Activated CD4-positive, CD25-positive, alpha-beta regulatory T cell treated with anti-CD3 and anti-CD28 coated beads, Interleukin-2, amount 50 U/mL, for 72 hours (primary cell): ENCODE measurements around the gene KNDC1.
"Not testable (repeated sequence)": the region's sequence is repeated elsewhere in the genome, so short reads cannot be mapped to it uniquely, and the experiment has no call there.

Source experiments
- DNase-seq: peaks from one replicate; pipeline ENCODE4 v3.0.0; 2021

The KNDC1 gene

DNA sequence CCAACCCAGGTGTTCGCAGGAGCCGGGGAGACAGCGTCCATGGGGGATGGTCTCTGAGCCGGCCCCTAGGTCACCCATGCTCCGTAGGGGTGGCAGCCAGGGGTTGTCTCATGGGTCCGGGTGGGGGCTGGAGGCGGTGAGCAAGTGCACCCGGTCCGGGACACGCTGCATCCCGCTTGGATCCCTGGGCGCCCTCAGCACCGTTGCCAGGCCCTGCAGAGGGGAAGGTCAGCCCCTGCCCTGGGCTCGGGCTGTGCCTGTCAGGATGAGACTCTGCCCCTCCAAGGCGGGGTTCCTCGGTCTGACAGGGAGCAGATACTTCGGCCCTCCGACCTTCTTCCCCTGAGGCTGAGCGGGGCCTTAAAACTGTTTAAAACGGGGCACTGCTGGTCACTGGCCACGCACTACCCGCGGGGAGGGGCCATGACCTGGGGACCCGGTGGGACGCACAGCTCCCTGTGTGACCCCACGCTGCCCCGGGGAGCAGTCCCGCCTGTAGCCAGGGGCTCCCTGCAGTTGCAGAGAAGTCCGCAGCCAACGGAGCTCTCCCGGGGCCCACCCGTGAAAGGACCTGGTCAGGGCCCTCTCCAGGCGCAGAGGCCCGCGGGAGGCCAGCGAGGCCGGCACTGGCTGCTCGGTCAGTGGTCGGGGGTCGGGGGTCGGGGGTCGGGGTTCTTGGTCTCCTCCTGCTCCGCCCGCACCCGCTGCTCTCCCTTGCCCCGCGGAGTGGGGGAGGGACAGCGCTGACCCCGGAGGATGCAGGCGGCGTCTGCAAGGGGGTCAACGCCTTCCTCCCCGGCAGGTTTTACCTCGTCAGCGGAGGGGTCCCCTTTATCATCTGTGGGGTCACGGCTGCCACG, 33.4 kb upstream of the KNDC1 start:
- DNase-seq, result peak; percentile 23

DNA sequence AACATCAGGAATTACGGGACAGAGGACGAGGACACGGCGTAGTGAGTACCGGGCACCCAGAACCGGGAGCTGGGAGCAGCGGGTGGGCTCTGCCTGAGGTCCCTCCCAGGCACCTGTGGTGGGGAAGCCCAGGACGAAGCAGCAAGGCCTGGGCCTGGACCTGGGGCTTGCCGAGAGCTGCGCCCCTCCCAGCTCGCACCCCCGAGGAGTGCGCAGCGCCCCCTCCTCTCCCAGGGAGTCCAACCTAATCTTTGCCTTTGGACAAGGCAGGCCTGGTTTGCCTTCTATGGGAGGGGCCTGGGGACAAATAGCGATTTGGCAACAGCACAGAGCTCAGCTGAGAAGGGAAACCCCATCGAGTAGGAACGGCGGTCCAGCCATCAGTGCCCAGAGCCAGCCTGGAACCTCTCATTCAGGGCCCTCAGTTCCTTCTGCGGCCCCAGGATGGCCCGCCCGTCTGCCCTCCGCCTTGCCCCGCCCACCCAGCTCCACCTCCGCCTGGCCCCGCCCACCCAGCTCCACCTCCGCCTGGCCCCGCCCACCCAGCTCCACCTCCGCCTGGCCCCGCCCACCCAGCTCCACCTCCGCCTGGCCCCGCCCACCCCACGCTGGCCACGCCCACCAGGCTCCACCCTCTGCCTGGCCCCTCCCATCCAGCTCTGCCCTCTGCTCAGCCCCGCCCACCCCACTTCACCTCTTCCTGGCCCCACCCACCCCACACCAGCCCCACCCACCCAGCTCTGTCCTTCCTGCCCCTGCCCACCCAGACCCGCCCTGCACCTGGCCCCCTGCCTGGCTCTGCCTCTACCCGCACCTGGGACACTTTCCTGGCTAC, 32.5 kb upstream of the KNDC1 start:
- DNase-seq, result peak; percentile 56

DNA sequence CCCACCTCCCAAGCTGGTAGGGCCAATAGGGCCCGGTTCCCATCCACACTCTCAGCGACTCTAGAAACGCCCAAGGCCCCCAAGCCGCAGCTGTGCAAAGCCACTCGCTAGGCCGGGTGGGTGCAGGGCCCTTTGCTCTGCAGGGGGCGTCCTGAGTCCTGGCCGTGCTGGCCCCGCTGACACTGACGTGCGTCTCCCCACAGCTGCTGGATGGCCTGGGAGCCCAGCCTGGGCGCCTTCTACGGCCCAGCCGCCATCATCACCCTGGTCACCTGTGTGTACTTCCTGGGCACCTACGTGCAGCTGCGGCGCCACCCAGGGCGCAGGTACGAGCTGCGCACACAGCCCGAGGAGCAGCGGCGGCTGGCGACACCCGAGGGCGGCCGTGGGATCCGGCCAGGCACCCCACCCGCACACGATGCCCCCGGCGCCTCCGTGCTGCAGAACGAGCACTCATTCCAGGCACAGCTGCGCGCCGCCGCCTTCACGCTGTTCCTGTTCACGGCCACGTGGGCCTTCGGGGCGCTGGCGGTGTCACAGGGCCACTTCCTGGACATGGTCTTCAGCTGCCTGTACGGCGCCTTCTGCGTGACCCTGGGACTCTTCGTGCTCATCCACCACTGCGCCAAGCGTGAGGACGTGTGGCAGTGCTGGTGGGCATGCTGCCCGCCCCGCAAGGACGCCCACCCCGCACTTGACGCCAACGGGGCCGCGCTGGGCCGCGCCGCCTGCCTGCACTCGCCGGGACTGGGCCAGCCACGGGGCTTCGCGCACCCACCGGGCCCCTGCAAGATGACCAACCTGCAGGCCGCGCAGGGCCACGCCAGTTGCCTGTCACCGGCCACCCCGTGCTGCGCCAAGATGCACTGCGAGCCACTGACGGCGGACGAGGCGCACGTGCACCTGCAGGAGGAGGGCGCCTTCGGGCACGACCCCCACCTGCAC, 31.6 kb upstream of the KNDC1 start:
- no peak for DNase-seq

DNA sequence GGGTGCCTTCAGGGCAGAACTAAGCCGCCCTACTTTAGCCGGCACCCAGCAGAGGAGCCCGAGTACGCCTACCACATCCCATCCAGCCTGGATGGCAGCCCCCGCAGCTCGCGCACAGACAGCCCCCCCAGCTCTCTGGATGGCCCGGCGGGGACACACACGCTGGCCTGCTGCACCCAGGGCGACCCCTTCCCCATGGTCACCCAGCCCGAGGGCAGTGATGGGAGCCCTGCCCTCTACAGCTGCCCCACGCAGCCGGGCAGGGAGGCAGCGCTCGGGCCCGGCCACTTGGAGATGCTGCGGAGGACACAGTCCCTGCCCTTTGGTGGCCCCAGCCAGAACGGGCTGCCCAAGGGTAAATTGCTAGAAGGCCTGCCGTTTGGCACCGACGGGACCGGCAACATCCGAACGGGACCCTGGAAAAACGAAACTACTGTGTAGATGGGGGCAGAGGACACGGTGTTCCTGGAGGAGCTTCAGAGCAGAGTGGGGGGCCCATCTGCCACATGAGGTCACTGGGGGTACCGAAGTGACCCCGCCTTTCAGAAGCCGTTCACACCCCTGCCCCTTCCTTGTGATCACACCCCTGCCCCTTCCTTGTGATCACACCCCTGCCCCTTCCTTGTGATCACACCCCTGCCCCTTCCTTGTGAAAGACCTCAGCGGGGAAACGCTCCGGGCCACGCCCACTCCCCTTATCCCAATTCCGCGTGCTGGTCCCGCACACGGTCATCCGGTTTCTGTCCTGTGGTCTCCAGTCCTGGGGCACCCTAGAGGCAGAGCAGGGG, 30.8 kb upstream of the KNDC1 start:
- DNase-seq, result no peak

DNA sequence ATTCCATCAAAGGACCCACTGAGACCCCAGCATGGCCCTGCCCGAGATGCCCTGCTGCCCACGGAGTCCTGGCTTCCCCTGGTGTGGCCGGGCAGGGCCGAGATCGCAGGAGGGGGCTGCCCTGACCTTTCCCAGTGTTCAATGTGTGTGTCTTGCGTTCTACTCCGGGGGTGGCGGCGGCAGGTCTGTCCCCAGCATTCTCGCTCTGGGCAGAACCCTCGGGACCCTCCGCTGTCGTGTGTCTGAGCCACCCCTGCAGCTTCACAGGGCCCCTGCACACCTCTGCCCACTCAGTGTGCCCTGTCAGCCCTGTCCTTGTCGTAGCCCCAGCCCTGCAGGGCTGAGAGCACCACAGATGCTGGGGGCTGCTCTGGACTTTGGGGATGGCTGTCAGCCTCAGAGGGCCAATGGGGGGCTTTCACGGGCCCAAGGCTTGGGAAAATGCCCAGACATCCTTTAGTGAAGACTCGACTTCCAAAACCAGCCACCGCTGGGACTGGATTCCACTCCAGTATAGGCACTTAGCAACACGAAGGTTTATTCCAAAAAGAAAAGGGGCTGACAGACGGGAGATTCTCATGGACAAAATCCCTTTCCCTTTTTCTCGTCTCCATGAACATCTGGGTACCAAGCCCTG, 30.0 kb upstream of the KNDC1 start:
- no peak for DNase-seq

DNA sequence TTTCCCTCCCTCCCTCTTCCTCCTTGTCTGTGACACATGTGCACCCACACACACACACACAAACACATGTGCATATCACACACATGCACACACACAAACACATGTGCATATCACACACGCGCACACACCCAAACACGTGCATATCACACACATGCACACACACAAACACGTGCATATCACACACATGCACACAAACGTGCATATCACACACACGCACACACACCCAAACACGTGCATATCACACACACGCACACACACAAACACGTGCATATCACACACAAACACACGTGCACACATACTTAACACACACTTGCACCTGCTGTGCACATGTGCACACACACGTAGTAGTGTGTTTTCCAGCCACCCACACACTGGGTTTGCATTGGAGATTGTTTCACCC, 29.4 kb upstream of the KNDC1 start:
- no peak for DNase-seq

DNA sequence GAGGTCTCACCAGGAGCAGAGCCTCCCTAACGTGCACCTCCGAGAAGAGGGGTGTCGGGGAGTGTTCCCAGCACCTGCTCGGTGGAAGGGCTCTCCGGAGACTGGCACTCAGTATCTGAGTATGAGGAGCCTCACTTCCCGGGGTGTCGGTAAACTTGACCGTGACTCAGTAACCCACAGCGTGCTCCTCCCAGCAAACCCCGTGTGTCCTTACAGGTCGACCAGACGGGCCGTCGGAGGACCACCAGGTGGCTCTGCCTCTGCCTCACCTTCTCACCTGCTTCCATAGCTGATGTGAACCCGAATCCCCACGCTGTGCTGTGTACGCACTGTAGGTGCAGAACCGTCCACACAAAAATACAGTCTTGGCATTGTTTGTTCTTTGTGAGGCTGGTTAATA, 29.0 kb upstream of the KNDC1 start:
- no peak for DNase-seq

DNA sequence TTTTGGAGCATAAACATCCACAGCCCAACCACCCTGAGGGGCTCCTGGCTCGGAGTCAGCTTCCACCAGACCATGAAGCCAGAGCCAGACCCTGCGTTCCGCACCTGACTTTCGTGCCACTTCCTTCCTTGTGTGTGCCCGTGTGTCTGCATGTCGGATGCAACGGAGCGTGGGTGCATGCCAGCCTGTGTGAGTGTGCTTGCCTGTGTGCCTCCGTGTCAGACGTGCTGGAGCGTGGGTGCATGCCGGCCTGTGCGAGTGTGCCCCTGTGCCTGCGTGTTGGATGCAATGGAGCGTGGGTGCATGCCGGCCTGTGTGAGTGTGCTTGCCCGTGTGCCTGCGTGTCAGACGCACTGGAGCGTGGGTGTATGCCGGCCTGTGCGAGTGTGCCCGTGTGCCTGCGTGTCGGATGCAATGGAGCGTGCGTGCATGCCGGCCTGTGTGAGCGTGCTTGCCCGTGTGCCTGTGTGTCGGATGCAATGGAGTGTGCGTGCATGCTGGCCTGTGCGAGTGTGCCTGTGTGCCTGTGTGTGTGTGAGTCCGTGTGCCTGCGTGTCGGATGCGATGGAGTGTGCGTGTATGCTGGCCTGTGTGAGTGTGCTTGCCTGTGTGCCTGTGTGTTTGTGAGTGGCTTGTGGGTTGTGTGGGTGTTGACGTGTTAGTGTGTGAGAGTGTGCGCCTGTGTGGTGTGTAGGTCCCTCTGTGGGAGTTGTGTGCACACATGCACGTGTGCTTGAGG, 28.1 kb upstream of the KNDC1 start:
- DNase-seq, result no peak

DNA sequence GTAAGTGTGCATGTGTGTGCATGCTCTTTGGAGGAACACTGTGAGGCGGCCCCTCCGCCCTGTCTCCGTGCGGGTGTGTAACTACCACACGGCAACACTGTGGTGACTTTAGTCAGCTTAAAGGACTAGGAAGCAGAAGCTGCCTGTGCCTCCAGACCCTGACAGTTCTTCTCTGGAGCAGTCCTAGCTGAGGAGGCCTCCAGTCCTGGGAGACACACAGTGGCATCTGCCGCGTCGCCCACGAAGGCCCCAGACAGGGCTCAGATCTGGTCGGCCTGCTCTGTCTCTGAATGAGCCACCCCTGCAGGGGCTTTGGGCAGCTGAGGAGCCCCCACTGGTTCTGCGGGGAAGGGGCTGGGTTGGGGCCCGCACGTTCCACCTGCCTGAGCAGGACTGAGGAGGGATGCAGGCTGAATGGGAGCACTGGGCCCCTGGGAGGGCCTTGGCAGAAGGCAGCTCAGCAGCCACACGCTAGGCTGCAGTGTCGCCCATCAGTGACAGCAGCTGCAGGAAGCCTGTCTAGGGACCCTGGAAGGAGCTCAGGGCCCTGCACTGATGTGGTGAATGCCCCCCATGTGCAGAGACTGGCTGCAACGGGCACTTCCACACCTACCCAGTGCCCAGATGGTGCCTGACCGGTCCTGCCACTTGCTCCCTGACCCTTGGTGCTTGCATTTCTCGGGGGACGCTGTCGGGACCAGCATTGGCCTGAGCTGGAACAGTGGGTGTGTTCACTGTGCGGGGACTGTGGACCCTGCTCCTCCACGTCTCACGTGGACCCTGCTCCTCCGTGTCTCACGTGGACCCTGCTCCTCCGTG, 27.3 kb upstream of the KNDC1 start:
- DNase-seq, result no peak

DNA sequence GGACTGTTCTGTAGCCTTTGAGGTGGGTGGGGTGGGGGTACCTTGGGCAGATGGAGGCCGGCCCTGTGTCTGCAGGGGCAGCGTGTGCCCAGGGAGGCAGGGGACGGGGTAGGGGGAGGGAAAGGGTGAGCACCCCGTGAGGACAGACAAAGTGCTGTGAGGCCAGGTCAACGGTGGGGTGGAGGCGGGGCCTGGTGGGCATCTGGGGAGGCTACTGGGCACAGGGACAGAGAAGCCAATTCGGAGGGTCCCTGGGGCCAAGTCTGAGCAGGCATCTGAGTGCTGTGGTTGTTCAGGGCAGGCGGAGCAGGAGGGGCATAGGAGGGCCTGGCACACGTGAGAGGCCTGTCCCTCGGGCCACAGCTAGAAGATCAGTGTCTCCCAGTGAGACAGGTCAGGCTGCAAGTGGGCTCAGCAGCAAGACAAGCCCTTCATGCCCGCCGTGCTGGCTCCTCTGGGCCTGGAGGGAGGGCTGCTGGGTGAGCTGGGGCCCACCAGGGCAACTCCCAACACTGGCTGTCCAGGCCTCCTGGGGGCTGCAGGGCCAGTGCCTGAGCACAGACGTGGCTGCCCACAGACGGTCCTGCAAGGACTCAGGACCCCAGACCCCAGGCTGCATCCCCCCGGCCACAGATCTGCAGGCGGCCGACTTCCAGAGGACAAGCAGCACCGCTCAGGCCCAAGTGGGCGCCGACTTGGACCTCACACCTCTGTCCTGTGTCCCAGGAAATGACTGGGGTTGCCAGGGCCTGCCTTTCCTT, 26.4 kb upstream of the KNDC1 start:
- no peak for DNase-seq

DNA sequence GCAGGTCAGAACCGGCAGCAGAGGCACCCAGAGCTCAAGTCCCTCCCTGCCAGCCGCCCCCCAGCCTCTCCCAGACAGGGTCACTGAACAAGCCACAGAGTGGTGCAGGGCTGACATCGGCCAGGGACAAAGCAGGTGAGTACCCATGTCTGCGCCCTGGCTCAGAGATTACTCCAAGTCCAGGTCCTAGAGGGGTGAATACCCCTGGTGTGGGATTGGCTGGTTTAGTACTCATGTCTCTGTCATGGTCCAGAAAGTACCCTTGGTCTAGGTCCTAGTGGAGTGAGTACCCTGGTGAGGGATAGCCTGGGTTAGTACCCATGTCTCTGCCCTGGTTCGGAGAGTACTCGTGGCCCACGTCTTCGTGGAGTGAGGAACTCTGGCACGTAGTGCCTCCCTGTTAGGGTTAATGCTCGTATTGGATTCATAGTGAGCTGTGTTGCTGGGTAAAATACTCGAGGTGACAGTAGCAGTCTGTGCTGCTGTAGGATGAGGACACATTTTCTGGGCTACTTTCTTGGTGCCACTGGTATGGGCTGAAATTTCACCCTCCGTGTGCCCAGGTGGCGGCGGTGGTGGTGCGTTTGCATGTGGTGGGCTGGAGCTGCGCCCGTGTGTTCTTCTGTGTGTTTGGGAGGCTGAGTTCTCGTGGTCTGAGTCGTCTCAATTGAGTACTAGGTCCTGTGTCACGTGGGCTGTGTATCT, 25.5 kb upstream of the KNDC1 start:
- DNase-seq, result no peak

DNA sequence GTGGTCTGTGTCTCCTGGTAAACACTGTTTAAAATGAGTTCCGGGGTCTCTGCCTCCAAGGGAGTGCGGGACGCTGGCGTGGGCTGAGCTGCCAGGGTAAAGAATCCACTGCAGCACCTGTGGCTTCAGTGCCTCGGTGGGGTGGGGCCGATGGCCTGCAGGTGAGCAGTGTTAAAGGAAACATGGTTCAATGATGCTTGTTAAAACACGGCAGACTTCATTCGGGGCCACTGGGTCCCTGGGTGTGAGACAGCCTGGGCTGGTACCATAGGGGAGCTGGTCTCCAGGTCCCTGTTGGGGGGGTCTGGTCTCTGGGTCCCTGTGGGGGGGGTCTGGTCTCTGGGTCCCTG, 24.9 kb upstream of the KNDC1 start:
- no peak for DNase-seq

DNA sequence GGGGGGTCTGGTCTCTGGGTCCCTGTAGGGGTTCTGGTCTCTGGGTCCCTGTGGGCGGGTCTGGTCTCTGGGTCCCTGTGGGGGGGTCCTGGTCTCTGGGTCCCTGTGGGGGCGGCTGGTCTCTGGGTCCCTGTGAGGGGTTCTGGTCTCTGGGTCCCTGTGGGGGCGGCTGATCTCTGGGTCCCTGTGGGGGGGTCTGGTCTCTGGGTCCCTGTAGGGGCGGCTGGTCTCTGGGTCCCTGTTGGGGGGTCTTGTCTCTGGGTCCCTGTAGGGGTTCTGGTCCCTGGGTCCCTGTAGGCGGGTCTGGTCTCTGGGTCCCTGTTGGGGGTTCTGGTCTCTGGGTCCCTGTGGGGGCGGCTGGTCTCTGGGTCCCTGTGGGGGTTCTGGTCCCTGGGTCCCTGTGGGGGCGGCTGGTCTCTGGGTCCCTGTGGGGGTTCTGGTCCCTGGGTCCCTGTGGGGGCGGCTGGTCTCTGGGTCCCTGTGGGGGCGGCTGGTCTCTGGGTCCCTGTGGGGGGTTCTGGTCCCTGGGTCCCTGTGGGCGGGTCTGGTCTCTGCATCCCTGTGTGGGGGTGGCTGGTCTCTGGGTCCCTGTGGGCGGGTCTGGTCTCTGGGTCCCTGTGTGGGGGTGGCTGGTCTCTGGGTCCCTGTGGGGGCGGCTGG, 22.4 kb upstream of the KNDC1 start:
- DNase-seq, result not testable (repeated sequence)

DNA sequence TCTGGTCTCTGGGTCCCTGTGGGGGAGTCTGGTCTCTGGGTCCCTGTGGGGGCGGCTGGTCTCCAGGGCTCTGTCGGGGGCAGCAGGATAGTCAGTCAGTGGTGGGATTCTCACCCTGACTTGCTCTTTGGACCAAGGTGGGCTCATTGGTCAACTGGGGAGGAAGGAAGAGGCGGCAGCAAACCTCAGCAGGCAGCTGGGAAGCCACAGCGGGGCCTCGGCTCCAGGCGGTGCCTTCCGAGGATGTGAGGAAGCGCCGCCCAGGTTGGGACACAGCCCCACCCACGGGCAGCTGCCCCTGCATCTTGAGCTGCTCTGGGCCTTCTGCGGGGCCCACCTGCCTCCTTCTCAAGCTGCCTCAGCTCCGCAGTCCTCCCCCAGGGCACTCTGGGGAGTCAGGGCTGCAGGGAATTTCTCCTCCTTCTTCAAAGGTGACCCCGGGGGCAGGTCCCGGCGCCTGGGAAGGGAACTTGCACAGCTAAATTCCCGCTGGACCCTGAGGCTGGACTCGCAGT, 20.4 kb upstream of the KNDC1 start:
- DNase-seq, result no peak

DNA sequence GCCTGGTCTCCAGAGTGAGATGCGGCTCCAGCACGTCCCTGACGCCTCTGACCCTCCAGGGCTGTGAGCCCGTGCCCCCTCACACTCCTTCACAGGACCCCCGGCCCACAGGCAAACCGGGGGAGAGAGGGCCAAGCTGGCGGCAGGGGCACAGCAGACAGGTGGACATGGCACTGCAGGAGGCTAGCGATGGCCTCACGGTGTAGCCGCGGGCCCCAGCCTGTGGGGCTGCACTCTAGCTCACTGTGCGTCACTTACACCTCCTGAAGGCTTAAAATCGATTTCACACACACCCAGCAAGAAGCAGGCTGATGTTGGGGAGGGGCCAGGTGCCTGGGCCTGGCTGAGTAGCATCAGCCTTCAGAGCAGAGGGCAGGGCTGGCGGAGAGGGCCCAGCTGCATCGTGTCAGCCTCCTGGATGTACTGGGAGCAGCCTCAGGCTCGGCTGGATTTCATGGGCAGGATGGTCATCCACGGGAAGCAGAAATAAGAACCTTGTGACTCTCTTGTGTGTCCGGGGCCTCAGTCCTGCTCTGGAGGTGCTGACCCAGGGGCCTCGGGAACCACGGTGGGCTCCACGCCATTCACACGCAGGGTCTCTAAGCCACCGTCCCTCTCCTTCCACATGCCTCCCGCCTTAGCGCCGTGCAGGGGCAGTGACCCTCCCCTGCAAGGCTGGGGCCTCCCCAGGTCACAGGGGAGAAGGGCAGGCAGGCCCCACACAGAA, 19.4 kb upstream of the KNDC1 start:
- DNase-seq, result no peak

DNA sequence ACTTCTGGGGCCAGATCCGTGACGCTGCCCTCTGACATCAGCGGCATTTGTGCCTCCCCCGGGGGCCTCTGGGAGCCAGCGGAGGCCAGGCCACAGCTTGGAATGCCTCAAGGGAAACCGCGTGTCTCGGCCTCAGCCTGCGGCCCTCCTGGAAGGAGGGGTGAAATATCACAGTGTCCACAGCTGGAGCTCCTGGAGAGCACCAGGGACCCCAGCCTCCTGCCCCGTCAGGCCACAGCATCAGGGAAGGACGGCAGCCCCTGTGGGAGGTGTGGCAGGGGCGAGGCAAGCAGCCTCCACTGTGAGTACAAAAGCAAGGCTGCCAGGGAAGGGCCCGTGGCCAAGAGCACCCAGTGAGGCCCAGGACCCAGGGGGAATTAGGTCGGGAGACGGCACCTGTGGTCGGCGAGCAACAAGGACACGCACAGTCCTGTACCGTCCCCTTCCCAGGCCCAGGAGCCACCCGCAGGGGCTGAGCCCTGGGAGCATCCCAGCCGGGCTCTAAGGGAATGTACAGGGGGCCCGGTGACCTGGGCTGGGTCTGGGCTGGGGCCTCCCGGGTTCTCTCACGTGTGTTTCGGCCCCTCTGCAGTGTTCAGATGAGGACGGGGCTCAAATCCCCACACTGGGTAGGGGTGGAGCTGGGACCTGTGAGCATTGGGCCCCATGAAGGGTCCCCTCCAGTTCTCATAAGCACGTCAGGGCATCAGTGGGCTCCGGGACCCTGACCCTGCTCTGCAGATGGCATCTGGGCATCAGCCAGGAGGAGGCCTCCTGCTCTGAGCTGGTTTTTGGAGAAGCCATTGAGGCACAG, 18.7 kb upstream of the KNDC1 start:
- no peak for DNase-seq
